HT-29 (cell line): ENCODE results near the gene SYNPO. TPM values are rescaled to one million over a fixed set of nuclear protein-coding genes. Genes with fewer than 3 reads are reported as not detected.

Source experiments
- DNase-seq: peaks from one replicate; pipeline ENCODE4 v3.0.0-alpha.2; 2015; ENCODE audit warnings: low spot score
- total RNA-seq: library from RNA; depleted of rRNA; stranded (reverse); fragments of >200 nt; shearing (Covaris generic); gene quantifications from 2 replicates; pipeline ENCODE4 v1.2.3, GENCODE V29; 2014

Gene SYNPO
- total RNA-seq, 1 experiment from 2014 or later, result 0.56 TPM

DNA sequence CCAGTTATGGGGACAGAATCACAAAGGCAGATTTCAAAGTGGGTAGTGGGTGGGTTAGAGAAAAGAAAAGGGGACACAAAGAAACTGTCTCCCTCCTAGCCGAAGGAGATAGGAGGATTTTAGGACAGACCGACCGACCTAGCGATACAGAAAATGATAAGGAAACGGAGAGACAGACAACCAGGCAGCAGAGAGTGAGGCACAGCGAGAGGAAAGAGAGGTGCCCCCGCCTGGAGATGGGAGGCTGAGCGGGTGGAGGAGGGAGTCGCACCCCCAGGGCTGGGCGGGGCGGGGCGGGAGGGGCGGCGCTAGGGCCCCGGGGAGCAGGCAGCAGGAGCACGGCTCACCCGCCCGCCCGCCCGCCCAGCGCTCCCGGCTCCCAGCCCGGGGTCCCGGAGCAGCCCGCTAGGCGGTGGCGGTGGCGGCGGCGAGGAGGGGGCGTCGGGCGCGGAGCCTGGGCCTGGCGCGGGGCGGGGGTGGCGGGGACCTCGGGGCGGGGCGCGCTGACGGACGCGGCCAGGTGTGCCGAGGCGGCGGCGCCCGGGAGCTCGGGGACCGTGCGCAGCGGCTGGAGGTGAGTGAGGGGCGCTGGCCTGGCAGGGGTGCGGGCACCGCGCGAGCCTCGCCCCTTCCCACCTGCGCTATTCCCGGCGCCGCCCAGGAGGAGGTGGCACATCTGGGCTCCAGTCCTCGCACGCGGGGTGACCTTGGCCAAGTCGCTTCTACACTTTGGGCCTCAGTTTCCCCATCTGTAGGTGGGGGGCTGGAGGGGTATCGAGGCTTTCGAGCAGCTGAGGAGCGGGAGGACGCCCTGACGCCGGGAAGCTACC lies 15.9 kb upstream of the SYNPO start:
- no peak for DNase-seq

DNA sequence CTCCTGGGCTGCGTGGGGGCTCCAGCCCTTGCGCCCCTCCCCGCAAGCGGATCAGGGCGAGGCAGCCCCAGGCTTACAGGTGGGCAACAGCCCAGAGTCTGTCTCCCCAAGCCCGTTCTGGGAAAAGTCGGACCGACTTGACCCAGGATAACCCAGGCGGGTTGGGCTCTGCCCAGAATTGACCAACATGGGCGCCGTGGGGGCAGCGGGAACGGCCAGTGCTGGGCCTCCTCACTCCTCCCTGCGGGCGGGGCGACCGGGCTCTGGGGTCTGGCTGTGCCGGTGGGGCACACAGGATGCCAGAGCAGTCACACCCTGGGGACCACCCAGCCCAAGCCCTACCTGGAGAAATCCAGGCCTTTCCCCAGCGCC lies 15.3 kb upstream of the SYNPO start:
- DNase-seq, result no peak

DNA sequence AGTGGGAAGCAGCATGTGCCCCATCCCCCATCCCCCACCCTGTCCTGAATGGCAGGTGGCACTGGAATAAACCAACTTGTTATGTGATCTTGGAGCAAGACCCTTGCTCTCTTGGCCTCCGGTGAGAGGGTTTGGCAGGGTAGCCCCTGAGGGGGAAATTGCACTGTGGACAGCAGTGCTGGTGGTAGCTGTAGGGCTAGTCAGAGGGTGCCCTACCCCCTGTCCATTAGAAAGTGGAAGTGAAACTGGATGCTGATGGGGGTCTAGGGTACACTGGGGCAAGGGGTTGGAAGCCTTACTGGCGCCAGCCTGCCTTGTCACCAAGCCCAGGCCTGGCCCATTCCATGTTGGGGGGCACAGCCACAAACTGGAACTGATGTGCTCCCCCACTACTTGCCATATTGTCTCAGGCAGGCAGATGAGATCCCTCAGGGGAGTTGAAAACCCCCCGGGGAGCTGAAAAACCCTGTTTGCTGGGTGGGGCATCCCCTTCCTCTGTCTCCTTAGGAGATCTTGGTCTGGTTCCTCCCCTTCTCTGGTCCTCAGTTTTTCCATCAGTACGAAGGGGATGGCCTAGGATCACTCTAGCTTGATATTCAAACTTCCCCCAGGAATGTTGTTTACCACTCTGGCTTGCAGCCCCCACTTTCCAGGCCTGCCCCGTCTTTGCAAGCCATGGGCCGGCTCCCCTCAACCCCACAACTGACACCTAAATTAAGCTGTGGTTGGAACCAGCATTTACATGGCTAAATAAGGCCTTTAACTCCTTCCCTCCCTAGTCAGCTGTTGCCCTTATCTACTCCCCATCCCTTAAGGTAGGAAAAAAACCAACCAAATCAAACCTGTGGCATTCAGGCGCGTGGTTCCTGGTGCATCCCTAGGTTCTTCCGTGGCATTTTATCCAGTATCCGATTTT lies 14.4 kb upstream of the SYNPO start:
- DNase-seq, result no peak

DNA sequence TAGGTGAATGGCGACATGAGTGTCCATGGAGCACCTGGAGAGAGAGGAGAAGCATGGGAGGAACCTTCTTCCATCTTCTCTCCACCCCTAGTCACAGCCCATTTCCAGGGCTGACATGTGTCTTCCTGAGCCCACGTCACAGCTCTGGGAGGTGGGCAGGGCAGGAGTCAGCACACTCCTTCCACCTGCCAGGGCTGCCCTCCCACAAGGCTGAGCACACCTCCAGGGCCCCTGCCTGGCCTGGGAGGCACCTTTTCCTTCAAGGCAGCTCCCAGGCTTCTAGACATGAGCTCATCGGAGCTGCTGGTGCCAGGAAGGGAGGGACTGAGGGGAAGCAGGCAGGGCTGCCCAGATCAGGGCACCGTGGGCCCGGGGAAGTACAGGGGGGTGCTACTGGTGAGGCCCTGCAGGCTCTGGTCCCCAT lies 13.6 kb upstream of the SYNPO start:
- DNase-seq, result no peak

DNA sequence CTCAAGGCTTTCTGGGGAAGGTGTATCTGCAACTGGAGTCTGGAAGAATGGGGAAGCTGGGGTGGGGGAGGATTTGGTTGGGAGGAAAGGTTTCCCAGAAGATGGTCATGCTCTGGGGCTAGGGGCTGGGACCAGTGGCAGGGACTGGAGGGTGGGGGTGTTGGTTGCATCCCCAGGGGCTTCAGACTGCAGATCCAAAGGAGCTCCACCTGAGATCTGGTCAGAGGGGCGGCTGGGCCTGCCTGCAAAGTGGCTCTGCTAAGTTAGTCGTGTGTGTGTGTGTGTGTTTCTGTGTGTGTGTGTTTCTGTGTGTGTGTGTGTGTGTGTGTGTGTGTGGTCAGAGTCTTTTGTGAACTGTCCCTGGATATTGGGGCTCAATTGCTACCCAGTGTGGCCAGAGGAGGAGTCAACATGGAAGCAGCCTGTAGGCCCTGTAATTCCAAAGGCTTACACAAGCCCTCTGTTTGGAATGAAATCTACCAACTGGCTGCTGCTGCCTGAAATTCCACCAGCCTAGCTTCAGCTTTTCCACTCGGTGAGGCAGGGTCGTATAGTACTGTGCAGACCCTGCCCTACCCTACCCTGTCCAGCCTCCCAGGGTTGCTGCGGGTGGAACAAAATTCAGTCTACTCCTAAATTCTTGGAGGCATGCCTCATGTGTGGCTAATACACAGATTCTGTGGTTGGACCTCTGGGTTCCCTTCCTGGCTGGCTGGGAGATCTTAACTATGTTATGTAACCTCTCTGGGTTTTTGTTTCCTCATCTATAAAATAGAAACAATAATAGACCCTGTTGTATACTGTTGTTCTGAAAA lies 12.5 kb upstream of the SYNPO start:
- DNase-seq, result no peak

DNA sequence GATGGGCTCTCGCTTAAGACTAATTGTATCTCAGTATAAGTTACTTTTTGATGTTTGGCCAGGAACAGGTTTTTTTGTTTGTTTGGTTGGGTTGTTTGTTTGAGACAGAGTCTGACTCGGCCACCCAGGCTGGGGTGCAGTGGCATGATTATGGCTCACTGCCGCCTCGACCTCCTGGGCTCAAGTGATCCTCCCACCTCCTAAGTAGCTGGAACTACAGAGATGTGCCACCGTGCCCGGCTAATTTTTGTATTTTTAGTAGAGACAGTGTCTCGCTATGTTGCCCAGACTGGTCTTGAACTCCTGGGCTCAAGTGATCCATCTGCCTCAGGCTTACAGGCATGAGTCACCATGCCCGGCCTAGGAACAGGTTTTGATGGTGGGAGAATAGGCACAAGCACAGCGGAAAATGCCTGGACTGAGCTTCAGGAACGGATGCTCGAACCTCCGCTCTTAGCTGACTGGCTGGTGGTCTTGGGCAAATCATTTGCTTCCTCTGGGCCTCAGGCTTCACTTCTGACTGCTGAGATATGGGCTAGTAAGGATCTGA lies 11.4 kb upstream of the SYNPO start:
- no peak for DNase-seq

DNA sequence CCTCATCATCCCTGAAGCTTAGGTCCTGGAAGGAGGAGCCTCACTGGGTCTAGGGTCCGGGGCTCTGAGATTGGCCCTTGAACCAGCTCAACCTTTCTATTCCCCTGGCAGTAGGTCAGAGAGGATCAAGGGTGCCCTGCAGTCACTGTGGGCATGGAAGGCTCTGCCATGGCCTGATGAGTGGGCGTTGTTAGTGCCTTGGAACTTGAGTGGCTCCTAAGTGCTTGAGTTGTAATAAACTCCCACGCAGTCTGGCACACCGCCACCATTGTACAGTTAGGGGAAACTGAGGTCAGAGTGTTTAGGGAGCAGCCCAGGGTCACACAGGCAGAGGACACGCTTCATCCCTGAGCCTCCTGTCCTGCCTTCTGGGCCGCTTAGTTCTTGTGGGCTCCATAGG lies 10.4 kb upstream of the SYNPO start:
- no peak for DNase-seq

DNA sequence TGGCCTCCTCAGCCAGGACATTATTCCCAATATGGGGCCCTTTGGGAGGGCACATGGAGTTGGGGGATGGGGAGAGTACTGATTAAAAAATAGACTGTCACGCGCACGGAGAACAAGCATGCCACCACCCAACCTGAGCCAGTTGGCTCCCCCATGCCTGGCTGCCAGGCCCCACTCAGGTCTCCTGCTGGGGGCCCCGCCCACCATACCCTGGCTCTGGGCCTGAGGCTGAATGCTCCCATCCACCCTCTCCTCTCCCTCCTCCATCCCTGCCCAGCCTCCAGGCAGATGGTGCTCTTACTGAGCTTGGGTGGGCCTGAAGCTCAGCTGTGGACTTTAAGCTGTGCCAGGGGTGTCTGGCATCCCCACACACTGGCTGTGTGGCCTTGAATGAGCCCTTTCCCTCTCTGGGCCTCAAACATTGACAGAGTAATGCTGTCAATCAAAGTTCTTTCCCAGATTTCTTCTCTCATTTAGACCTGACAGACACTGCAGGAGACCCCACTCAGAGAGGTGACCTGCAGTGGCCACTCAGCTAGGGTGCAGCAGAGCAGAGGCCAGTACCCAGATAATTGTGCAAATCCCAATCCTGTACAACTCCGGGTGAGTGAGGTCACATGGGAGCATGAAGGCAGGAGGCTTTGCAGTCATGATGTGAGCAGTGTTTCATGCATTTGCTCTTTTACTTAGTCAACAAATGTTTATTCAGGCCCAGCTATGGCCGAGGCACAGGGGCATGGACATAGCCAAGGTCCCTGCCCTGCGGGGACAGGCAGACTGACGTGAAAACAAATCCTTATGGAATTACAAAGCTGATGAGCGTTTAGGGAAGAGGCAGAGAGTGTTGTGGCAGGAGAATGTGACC lies 9.8 kb upstream of the SYNPO start:
- no peak for DNase-seq

DNA sequence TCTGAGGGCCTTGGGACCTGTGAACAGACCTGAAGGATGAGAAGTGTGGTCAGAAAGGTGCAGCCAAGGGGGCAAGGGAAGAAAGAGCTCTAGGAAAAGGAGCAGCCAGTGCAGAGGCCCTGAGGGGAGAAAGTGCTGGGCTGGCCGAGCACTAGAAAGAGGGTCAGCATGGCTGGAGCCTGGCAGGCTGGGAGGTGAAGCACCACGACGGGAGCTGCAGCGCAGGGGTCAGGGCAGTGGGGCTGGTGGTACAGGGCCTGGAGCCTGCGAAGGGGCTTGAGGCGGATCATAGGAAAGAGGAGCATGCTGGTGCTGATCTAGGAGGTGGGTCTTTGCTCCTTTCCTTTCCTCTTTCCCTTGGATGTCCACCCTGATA lies 9.1 kb upstream of the SYNPO start:
- DNase-seq, result no peak

DNA sequence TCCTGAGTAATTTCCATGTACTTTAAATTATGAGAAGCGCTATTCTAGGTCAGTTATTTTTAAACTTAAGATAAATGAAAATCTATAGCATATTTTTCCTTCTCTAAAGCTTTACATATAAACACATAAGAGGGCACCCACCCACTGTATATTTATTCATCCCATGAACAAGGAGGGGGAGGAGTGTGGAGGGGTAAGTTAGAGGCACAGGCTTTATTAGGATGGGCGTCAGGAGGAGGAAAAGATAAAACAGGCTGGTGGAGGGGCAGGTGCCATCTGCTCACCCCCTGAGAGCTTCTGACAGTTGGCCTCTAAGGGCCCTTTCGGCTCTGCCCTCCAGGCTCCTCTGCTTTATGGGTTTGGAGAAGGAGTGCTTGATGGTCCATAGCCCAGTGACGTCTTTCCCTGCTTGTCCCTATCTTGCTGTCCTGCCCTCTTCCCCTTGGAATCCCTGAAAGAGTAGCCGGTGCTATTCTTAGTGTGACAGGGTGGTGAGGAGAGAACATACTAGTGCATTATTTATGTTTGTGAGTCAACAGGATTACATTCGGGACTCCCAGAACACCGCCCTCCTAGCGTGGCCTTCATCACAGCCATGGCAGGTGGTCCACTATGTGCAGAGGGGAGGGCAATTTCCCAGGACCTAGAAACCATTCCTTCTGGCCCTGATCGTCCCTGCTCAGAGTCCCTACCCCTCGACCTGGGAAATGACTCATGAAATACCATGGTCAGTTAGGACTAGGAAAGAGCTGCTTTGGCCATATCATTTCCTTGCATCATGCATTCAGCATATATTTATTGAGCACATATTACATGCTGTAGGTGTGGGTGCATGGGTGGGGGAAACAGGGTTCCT lies 7.9 kb upstream of the SYNPO start:
- DNase-seq, result no peak

DNA sequence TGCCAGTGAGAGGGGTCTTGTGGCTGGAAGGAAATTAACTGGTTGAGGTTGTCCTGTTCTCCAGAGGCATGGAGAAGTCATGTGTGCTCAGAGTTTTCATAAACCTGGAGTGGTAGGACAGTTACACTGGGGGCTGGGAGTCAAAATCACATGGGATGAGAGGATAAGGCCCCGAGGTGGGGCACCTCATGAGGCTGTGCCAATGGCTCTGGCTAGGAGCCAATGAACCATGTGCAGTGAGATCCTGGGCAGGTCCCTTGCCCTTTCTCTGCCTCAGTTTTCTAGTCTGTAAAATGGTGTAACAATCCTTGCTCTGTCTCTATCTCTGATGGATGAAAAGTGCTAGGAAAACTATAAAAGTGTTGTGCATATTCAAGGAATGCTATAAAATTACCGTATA lies 7.0 kb upstream of the SYNPO start:
- DNase-seq, result no peak

DNA sequence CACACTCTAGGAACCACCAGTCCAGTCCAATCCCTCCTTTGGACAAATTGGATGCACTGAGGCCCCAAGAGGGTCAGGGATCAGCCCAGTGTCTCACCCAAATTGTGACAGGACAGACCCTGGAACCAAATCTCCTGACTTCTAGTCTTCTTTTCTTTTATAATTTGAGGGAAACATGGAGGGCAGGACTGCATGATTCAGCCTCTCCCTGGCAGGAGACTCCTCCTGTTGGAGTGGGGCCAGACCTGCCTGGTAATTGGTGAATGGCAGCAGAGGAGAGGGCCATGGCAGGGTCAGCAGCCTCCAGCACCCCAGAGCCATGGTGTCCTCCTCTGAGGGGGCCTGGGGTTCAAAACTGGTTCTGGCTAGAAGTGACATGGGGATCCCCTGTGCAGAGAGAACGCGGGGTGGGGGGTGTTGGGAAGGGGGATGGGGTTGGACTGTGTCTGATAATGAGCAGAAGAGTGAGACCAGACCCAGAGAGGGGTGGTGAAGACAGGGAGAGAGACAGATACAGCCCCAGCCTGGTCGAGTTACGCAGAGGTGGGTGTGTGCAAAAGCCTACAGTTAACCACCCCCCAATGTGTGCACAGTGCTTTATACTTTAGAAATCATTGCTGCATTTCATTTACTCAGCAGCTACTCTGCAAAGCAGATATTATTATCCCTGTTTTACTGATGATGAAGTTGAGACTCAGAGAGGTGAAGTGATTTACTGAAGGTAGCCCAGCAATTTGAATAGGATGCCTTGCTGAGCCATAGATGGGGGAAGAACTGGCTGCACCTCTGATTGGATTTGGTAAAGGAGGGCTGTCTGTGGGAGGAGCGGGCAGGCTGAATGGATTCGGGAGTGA lies 3.8 kb upstream of the SYNPO start:
- no peak for DNase-seq

DNA sequence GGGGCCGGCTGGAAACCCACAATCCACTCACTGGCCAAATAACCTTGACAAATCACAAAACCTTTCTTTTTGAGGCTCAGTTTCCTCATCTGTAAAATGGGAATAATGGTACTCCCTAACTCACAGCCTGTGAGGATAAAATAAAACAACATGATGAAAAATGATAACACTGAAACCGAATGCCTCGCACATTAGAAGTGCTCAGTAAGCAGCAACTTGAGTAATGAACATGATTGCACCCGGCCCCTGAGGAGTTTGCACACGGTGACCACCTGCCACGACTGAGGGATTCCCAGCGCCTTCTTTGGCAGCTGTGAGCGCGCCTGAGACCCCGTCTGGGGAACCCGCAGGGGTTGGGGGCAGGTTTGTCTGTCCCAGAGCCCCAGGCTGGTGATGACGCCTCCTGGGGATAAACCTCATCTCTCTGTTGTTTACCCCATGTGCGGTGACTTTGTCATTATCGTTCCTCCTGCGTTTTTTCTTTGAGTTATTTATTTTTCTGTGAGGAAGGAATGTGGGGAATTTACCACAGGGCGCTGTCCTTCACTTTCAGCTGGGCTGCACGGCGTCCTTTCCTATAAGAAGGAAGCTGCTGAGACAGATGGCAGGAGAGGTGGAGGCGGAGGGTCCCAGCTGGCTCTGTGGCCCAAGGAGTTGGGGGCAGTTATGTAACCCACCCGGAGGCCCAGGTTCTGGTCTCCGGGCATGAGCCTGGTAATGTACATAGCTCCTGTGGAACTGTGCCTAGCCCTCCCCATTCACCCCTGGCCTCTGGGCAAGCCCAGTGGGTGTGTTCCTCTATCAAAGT lies 3.0 kb upstream of the SYNPO start:
- no peak for DNase-seq

DNA sequence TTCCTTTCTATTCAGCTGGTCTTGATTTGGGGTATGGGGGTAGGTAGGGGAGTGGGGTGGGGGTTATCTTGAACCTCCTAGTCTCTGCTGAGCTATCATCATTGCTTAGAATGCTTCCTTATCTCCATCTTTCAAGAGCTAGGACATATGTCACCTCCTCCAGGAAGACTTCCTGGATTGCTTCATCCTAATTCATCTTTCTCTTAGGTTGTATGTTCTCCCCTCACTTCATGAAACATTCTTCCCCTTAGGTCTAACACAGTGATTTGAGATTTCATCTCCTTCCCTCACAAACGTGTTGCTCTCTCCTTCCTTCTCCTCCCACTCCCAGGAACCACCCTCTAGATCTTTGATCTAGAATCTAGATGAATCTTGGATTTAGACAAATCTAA lies 2.4 kb upstream of the SYNPO start:
- DNase-seq, result no peak

DNA sequence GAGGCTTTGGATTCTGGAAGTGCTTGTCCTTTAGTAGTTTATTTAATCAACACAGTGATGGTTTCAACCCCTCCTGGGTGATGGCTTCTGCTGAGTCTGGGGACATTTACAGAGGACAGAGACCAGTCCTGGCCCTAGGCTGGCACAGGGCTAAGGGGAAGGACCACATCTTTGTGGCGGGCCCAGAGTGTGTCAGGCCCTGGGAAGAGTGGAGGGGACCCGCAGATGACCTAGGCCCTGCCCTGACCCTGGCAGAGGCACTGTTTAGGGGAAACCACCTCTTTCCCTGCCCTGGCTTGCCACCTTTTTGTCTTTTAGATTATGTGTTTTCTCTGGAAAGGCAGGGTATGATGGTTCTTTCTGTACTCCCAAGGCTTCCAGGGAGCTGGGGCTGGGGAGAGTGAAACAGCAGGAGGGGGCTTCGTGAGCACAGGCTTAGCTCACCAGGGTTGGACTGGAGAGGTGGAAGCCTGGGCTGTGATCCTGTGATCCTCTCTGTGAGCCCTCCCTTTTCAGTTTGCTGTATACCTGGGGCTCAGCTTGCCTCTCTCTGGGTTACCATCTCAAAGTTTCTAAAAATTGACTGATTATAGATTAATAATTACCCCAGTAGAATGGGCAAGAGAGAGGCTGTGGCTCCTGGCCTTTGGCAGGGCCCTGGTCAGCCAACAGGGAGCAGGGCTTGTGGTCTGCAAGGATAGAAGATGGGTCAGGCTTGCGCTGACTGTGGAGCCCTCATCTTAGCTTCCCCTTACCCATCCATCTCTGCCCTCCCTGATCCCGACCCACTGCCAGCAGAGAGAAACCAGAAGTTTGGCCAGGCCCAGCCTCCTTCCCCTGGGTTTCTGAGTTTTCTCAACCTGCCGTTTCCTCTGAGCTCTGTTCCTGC lies 1.7 kb upstream of the SYNPO start:
- DNase-seq, result no peak

DNA sequence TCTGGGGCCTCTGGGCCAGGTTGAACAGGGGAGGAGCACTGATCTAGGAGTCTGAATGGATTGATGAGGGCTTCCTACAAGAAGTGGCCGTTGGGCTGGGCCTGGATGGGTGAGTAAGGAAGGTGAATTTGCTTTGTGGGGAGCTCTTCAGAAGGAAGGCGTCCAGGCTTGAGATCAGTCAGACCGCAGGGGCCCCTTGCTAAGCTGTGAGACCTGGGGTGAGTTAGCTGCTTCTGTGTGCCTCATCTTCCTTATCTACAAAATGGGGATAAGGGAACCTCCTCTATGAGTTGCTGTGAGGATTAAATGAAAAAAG lies 1.1 kb upstream of the SYNPO start:
- no peak for DNase-seq

DNA sequence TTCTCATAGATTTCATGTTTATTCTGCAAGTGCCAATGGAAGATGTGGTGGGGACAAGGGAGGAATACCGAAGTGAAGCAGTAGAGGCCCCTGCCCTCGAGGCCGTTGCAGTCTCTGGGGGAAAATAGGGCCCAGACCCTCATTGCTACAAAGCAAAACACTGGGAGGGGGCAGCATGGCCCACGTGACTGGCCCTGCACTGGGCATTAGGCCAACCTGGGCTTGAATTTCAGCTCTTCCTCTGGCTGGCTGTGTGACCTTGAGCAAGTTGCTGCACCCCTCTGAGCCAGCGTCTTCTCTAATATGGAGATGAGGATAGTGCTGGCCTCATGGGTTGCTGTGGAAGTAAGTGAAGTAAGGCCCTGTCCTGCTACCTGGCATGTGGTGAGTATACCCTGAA lies 709 bp upstream of the SYNPO start:
- DNase-seq, result no peak
